Right atrium auricular region (tissue), 2 donors: Measurements from ENCODE around the gene ARSD. TPM values are rescaled to one million over a fixed set of nuclear protein-coding genes. Genes with fewer than 3 reads are reported as not detected.
A peak's percentile ranks its signal among the peaks of the same experiment; 100 is the strongest.
"Not testable (repeated sequence)": the region's sequence is repeated elsewhere in the genome, so short reads cannot be mapped to it uniquely, and the experiment has no call there.

Experiments used
- DNase-seq: peaks from one replicate; pipeline ENCODE4 v3.0.0-alpha.2; 2019; ENCODE audit warnings: low spot score
- H3K27ac ChIP-seq, 2 donors: fragments of 200-600 bp; sonication (generic); 1 replicate in 1 of 2; 2 replicates in 1 of 2; pipeline ENCODE4 v1.5.1; 2016 to 2019
- H3K27me3 ChIP-seq, 2 donors: fragments of 200-600 bp; sonication (generic); one replicate each; pipeline versions ENCODE4 v1.5.1 to v1.6.0; 2017 to 2019
- H3K36me3 ChIP-seq: fragments of 200-600 bp; sonication (generic); one replicate; pipeline ENCODE4 v1.5.1; 2016
- H3K4me1 ChIP-seq, 2 donors: fragments of 200-600 bp; sonication (generic); one replicate each; pipeline versions ENCODE4 v1.5.1 to v1.6.0; 2017 to 2019
- H3K4me3 ChIP-seq, 2 donors: fragments of 200-600 bp; sonication (generic); 1 replicate in 1 of 2; 2 replicates in 1 of 2; pipeline ENCODE4 v1.5.1; 2017 to 2019; ENCODE audit warnings: mild to moderate bottlenecking in 1 of 2, moderate library complexity in 1 of 2
- H3K9me3 ChIP-seq, 2 donors: fragments of 200-600 bp; sonication (generic); one replicate each; pipeline ENCODE4 v1.5.1; 2019
- CTCF ChIP-seq, 2 donors: fragments of 200-600 bp; sonication (generic); IDR thresholded peaks; one replicate each; pipeline ENCODE4 v1.5.1; 2019; ENCODE audit warnings: antibody characterized with exemption in 2 of 2
- total RNA-seq, 2 donors: library from RNA; depleted of rRNA; stranded (reverse); fragments of >200 nt; gene quantifications; one replicate each; pipeline ENCODE4 v1.1.0, GENCODE V29; 2016

The ARSD gene
- total RNA-seq = 10 to 100 TPM in 1 of 2 donors, 1 to 10 TPM in 1; 6.1 to 10.0 TPM

- Histone ChIP-seq H3K27ac (peak within 1 kb of the TSS; percentile 93 to 95), H3K36me3 (no peaks in the 10 kb centered on the region), H3K27me3 (no peaks in the 10 kb centered on the region), H3K4me3 (peak within 1 kb of the TSS; percentile 69 to 73), H3K9me3 (peaks cover 0 to 13% of the 10 kb centered on the region in 2 donors), H3K4me1 (peaks cover 0 to 5% of the 10 kb centered on the region in 2 donors)
- DNase-seq = peak; percentile 88
- no peak for TF ChIP-seq CTCF (IDR thresholded peaks at IDR 0.05)
Measured at GRCh38 chrX:2928583-2929434, at the start of gene ARSD. TSS of gene ARSD (minus strand) at chrX:2929339. CDS start at chrX:2929275, 64 bp downstream.

- not testable (repeated sequence) for H3K27ac ChIP-seq, H3K4me3 ChIP-seq, H3K36me3 ChIP-seq, H3K27me3 ChIP-seq, H3K4me1 ChIP-seq, DNase-seq, H3K9me3 ChIP-seq
Measured at GRCh38 chrX:2978639-2979038, 49.5 kb upstream of the ARSD start.

GRCh38 chrX:2974961-2975360 lies 45.8 kb upstream of the ARSD start:
- H3K4me3 ChIP-seq = no peak overlapping the region
- no peaks in the 10 kb centered on the region for H3K36me3 ChIP-seq
- TF ChIP-seq CTCF (IDR thresholded peaks at IDR 0.05) = no peak
- H3K9me3 ChIP-seq = no peaks in the 10 kb centered on the region
- H3K27me3 ChIP-seq = no peaks in the 10 kb centered on the region
- no peaks in the 10 kb centered on the region for H3K4me1 ChIP-seq
- DNase-seq = no peak
- no peak overlapping the region for H3K27ac ChIP-seq

GRCh38 chrX:2972391-2972790 lies 43.3 kb upstream of the ARSD start:
- no peaks in the 10 kb centered on the region for H3K27me3 ChIP-seq
- H3K27ac ChIP-seq = no peak overlapping the region
- no peaks in the 10 kb centered on the region for H3K9me3 ChIP-seq
- H3K4me3 ChIP-seq = no peak overlapping the region
- no peaks in the 10 kb centered on the region for H3K36me3 ChIP-seq
- no peak for DNase-seq
- no peaks in the 10 kb centered on the region for H3K4me1 ChIP-seq
- TF ChIP-seq CTCF (IDR thresholded peaks at IDR 0.05) = no peak

- H3K9me3 ChIP-seq = no peaks in the 10 kb centered on the region
- TF ChIP-seq CTCF (IDR thresholded peaks at IDR 0.05) = no peak
- no peak overlapping the region for H3K27ac ChIP-seq
- H3K4me3 ChIP-seq = no peak overlapping the region
- peak; percentile 16 for DNase-seq
- no peaks in the 10 kb centered on the region for H3K4me1 ChIP-seq
- no peaks in the 10 kb centered on the region for H3K27me3 ChIP-seq
- H3K36me3 ChIP-seq = no peaks in the 10 kb centered on the region
Measured at GRCh38 chrX:2969021-2969420, 39.9 kb upstream of the ARSD start.

- Histone ChIP-seq H3K27ac (no peak overlapping the region), H3K4me3 (peak overlapping the region in 1 of 2 donors; percentile 6), H3K36me3 (no peaks in the 10 kb centered on the region), H3K27me3 (no peaks in the 10 kb centered on the region), H3K4me1 (no peaks in the 10 kb centered on the region), H3K9me3 (no peaks in the 10 kb centered on the region)
- TF ChIP-seq CTCF (IDR thresholded peaks at IDR 0.05) = no peak
- no peak for DNase-seq
Measured at GRCh38 chrX:2967998-2968909, 39.1 kb upstream of the ARSD start.
